Body of pancreas (tissue), 4 donors: ENCODE data around the gene HIP1R.

Source experiments
- POLR2A ChIP-seq, 3 donors: fragments of 450-650 bp; IDR thresholded peaks; one replicate each; pipeline ENCODE4 v1.6.1; 2016; ENCODE audit warnings: antibody characterized with exemption in 3 of 3, mild to moderate bottlenecking in 2 of 3
- TF ChIP-seq, protein P1 (sequence below), 7 experiments: fragments of 450-650 bp in 4 of 7; fragments of 200-600 bp in 3 of 7; sonication (generic) in 3 of 7; IDR thresholded peaks; one replicate each; pipeline ENCODE4 v1.5.1; 2016 to 2019; ENCODE audit warnings: antibody characterized with exemption in 7 of 7

DNA sequence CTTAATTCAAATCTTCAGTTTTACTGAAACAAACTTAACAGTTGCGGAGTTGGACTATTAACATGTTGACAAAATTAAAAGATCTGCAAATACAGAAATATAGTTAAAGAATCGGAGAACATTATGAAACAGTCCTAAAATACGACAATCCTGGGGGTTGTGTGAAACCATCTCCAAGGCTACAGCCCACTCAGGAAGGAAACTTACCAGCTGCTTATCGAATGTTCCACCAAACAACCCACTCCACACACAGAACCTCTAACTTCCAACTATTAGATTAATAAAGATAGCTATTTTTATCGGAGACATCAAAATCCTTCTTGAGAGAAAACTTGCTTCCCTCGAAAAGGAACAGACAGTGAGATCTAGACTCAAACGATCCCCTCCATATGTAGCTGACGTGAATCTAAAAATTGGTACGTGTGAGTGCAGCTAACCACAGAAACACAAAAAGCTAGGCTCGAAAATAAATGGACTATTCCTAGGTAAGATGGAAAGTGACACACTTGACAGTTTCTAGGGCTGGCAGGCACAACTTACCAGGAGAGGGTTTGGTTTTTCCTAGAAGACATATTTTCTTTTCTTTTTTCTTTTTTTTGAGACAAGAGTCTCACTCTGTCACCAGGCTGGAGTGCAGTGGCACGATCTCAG lies 47.8 kb downstream of the HIP1R start:
- no peak for TF ChIP-seq POLR2A (IDR thresholded peaks at IDR 0.05)
- TF ChIP-seq, protein P1, sequence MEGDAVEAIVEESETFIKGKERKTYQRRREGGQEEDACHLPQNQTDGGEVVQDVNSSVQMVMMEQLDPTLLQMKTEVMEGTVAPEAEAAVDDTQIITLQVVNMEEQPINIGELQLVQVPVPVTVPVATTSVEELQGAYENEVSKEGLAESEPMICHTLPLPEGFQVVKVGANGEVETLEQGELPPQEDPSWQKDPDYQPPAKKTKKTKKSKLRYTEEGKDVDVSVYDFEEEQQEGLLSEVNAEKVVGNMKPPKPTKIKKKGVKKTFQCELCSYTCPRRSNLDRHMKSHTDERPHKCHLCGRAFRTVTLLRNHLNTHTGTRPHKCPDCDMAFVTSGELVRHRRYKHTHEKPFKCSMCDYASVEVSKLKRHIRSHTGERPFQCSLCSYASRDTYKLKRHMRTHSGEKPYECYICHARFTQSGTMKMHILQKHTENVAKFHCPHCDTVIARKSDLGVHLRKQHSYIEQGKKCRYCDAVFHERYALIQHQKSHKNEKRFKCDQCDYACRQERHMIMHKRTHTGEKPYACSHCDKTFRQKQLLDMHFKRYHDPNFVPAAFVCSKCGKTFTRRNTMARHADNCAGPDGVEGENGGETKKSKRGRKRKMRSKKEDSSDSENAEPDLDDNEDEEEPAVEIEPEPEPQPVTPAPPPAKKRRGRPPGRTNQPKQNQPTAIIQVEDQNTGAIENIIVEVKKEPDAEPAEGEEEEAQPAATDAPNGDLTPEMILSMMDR (IDR thresholded peaks at IDR 0.05) = no peak
